ENCODE data around the gene CDK14. TPM values are rescaled to one million over a fixed set of nuclear protein-coding genes. Genes with fewer than 3 reads are reported as not detected.

CDK14 gene
- total and polyA plus RNA-seq, 2 of the 8 experiments (the other 6 are each of a cell fraction or from before 2014, with no cell fraction given), result 5.5 to 47.3 TPM

DNA sequence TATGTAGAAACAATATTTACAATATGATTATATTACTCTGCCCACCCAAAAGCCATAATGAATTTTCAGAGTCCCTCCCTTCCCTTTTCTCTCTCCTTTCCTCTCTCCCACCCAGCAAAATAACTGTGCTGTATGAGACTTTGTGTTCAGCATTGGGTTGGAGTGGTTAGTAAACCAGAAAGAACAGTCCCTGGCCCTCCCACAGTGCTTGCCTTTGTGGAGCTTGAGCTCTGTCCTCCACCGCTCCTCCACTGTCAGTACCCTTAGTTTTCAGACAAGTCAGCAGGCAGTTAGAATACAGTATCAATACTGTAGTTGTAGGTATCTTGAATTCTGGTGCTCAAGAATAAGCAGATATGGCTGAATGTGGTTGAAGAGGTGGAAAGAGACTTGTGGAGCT, 92.7 kb downstream of the CDK14 start (continued):
- TF ChIP-seq, protein P1, sequence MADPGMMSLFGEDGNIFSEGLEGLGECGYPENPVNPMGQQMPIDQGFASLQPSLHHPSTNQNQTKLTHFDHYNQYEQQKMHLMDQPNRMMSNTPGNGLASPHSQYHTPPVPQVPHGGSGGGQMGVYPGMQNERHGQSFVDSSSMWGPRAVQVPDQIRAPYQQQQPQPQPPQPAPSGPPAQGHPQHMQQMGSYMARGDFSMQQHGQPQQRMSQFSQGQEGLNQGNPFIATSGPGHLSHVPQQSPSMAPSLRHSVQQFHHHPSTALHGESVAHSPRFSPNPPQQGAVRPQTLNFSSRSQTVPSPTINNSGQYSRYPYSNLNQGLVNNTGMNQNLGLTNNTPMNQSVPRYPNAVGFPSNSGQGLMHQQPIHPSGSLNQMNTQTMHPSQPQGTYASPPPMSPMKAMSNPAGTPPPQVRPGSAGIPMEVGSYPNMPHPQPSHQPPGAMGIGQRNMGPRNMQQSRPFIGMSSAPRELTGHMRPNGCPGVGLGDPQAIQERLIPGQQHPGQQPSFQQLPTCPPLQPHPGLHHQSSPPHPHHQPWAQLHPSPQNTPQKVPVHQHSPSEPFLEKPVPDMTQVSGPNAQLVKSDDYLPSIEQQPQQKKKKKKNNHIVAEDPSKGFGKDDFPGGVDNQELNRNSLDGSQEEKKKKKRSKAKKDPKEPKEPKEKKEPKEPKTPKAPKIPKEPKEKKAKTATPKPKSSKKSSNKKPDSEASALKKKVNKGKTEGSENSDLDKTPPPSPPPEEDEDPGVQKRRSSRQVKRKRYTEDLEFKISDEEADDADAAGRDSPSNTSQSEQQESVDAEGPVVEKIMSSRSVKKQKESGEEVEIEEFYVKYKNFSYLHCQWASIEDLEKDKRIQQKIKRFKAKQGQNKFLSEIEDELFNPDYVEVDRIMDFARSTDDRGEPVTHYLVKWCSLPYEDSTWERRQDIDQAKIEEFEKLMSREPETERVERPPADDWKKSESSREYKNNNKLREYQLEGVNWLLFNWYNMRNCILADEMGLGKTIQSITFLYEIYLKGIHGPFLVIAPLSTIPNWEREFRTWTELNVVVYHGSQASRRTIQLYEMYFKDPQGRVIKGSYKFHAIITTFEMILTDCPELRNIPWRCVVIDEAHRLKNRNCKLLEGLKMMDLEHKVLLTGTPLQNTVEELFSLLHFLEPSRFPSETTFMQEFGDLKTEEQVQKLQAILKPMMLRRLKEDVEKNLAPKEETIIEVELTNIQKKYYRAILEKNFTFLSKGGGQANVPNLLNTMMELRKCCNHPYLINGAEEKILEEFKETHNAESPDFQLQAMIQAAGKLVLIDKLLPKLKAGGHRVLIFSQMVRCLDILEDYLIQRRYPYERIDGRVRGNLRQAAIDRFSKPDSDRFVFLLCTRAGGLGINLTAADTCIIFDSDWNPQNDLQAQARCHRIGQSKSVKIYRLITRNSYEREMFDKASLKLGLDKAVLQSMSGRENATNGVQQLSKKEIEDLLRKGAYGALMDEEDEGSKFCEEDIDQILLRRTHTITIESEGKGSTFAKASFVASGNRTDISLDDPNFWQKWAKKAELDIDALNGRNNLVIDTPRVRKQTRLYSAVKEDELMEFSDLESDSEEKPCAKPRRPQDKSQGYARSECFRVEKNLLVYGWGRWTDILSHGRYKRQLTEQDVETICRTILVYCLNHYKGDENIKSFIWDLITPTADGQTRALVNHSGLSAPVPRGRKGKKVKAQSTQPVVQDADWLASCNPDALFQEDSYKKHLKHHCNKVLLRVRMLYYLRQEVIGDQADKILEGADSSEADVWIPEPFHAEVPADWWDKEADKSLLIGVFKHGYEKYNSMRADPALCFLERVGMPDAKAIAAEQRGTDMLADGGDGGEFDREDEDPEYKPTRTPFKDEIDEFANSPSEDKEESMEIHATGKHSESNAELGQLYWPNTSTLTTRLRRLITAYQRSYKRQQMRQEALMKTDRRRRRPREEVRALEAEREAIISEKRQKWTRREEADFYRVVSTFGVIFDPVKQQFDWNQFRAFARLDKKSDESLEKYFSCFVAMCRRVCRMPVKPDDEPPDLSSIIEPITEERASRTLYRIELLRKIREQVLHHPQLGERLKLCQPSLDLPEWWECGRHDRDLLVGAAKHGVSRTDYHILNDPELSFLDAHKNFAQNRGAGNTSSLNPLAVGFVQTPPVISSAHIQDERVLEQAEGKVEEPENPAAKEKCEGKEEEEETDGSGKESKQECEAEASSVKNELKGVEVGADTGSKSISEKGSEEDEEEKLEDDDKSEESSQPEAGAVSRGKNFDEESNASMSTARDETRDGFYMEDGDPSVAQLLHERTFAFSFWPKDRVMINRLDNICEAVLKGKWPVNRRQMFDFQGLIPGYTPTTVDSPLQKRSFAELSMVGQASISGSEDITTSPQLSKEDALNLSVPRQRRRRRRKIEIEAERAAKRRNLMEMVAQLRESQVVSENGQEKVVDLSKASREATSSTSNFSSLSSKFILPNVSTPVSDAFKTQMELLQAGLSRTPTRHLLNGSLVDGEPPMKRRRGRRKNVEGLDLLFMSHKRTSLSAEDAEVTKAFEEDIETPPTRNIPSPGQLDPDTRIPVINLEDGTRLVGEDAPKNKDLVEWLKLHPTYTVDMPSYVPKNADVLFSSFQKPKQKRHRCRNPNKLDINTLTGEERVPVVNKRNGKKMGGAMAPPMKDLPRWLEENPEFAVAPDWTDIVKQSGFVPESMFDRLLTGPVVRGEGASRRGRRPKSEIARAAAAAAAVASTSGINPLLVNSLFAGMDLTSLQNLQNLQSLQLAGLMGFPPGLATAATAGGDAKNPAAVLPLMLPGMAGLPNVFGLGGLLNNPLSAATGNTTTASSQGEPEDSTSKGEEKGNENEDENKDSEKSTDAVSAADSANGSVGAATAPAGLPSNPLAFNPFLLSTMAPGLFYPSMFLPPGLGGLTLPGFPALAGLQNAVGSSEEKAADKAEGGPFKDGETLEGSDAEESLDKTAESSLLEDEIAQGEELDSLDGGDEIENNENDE (IDR thresholded peaks at IDR 0.05; ENCODE audit: insufficient replicate concordance, low read length), result no peak
- no peak for TF ChIP-seq CEBPB (IDR thresholded peaks at IDR 0.05; ENCODE audit: low read depth, low read length)
